ENCODE data around the gene JAK3.

The JAK3 gene

GRCh38 chr19:17860993-17861360 is 13.2 kb upstream of the JAK3 start:
- H3K4me1 ChIP-seq: peaks cover 22 to 45% (median 32%) of the 10 kb centered on the region in 10 experiments
- peak overlapping the region; percentile 92 to 100 (median 97) for H3K9ac ChIP-seq
- peaks cover 49 to 62% (median 60%) of the 10 kb centered on the region in 11 experiments for H4K20me1 ChIP-seq
- H3K4me2 ChIP-seq: peak overlapping the region; percentile 82 to 100 (median 95)
- H3K27ac ChIP-seq: peak overlapping the region; percentile 87 to 100 (median 96); a peak in 21 of 22 replicates
- peaks cover 42 to 56% (median 52%) of the 10 kb centered on the region in 11 experiments for H3K36me3 ChIP-seq
- H3K4me3 ChIP-seq: peak overlapping the region; percentile 84 to 100 (median 94)
- H3K27me3 ChIP-seq: no peaks in the 10 kb centered on the region
- H3K9me3 ChIP-seq (replicated peaks in 1 of 11): no peaks in the 10 kb centered on the region; a peak in 1 of 22 replicates
- no peak for TF ChIP-seq Cebpa-rat (IDR thresholded peaks at IDR 0.05)

- Histone ChIP-seq H3K4me1 (peaks cover 22 to 45% (median 32%) of the 10 kb centered on the region in 10 experiments), H3K36me3 (peaks cover 42 to 53% (median 52%) of the 10 kb centered on the region in 11 experiments), H3K9ac (peak overlapping the region; percentile 92 to 100 (median 97)), H3K27ac (peak overlapping the region; percentile 87 to 100 (median 96)), H3K4me2 (peak overlapping the region; percentile 82 to 100 (median 95)), H3K27me3 (no peaks in the 10 kb centered on the region), H4K20me1 (peaks cover 49 to 57% (median 55%) of the 10 kb centered on the region in 11 experiments), H3K9me3 (replicated peaks in 1 of 11) (no peaks in the 10 kb centered on the region; a peak in 1 of 22 replicates), H3K4me3 (peak overlapping the region; percentile 84 to 100 (median 94))
- no peak for TF ChIP-seq Cebpa-rat (IDR thresholded peaks at IDR 0.05)
These were observed 12.7 kb upstream of the JAK3 start for GRCh38 chr19:17860331-17860992.

- peak within 1 kb of the TSS; percentile 82 to 100 (median 95) for H3K4me2 ChIP-seq
- peak within 1 kb of the TSS; percentile 92 to 100 (median 97) for H3K9ac ChIP-seq
- no peaks in the 10 kb centered on the region; a peak in 1 of 22 replicates for H3K9me3 ChIP-seq (replicated peaks in 1 of 11)
- TF ChIP-seq Cebpa-rat (IDR thresholded peaks at IDR 0.05): no peak
- no peaks in the 10 kb centered on the region for H3K27me3 ChIP-seq
- H4K20me1 ChIP-seq: peaks cover 46 to 50% (median 49%) of the 10 kb centered on the region in 11 experiments
- peak within 1 kb of the TSS; percentile 84 to 100 (median 94) for H3K4me3 ChIP-seq
- peak within 1 kb of the TSS; percentile 87 to 100 (median 96) for H3K27ac ChIP-seq
- H3K4me1 ChIP-seq: peaks cover 24 to 50% (median 33%) of the 10 kb centered on the region in 10 experiments
- H3K36me3 ChIP-seq: peaks cover 37 to 47% (median 45%) of the 10 kb centered on the region in 11 experiments
These were observed 11.9 kb upstream of the JAK3 start, which contains the start of gene RPL18A for GRCh38 chr19:17859533-17860330. Gene RPL18A, plus strand, starts transcription at chr19:17859910. Its CDS starts 47 bp downstream, at chr19:17859957.

GRCh38 chr19:17855280-17856152 is 7.7 kb upstream of the JAK3 start:
- Histone ChIP-seq H3K4me2 (peak overlapping the region in 5 of 11 experiments; percentile 16 to 39 (median 29); a peak in 5 of 22 replicates), H4K20me1 (peaks cover 4 to 8% (median 6%) of the 10 kb centered on the region in 11 experiments; a peak in 21 of 22 replicates), H3K36me3 (peaks cover 0 to 5% (median 3%) of the 10 kb centered on the region in 11 experiments; a peak in 18 of 22 replicates), H3K9ac (no peak overlapping the region), H3K4me3 (no peak overlapping the region), H3K27ac (no peak overlapping the region), H3K4me1 (peaks cover 19 to 33% (median 22%) of the 10 kb centered on the region in 10 experiments), H3K9me3 (replicated peaks in 1 of 11) (no peaks in the 10 kb centered on the region; a peak in 1 of 22 replicates), H3K27me3 (no peaks in the 10 kb centered on the region)
- TF ChIP-seq Cebpa-rat (IDR thresholded peaks at IDR 0.05): no peak

- no peaks in the 10 kb centered on the region for H3K9me3 ChIP-seq (replicated peaks in 1 of 11)
- no peak overlapping the region for H3K4me3 ChIP-seq
- no peaks in the 10 kb centered on the region for H3K27me3 ChIP-seq
- H4K20me1 ChIP-seq: no peaks in the 10 kb centered on the region; a peak in 1 of 22 replicates
- H3K4me2 ChIP-seq: no peak overlapping the region
- no peak for TF ChIP-seq Cebpa-rat (IDR thresholded peaks at IDR 0.05)
- peaks cover 32 to 46% (median 35%) of the 10 kb centered on the region in 10 experiments for H3K4me1 ChIP-seq
- H3K36me3 ChIP-seq: no peaks in the 10 kb centered on the region
- 0 out of 22 replicates have a peak overlapping the region, but pooled peaks of 1 of the 11 experiments have one; percentile 9 for H3K27ac ChIP-seq
- no peak overlapping the region for H3K9ac ChIP-seq
These were observed 6.3 kb upstream of the JAK3 start for GRCh38 chr19:17854061-17854460.

- Histone ChIP-seq H3K4me1 (peaks cover 72 to 78% (median 76%) of the 10 kb centered on the region in 10 experiments), H3K4me2 (peak overlapping the region; percentile 82 to 100 (median 93)), H3K27me3 (no peaks in the 10 kb centered on the region), H3K36me3 (peaks cover 0 to 17% (median 6%) of the 10 kb centered on the region in 11 experiments; a peak in 15 of 22 replicates), H3K9ac (peak overlapping the region; percentile 82 to 92 (median 88)), H4K20me1 (peaks cover 0 to 24% (median 7%) of the 10 kb centered on the region in 11 experiments; a peak in 10 of 22 replicates), H3K27ac (peak overlapping the region; percentile 85 to 98 (median 91)), H3K4me3 (peak overlapping the region in 3 of 10 experiments; percentile 59 to 62 (median 60); a peak in 5 of 20 replicates), H3K9me3 (replicated peaks in 1 of 11) (no peaks in the 10 kb centered on the region)
- peak in 2 of 11 experiments; percentile 42 to 76; a peak in 2 of 22 replicates for TF ChIP-seq Cebpa-rat (IDR thresholded peaks at IDR 0.05)
These were observed 962 bp upstream of the JAK3 start for GRCh38 chr19:17848595-17849292.

GRCh38 chr19:17846146-17846545 is 1.6 kb downstream of the JAK3 start:
- H3K36me3 ChIP-seq: peaks cover 22 to 42% (median 29%) of the 10 kb centered on the region in 11 experiments; a peak in 21 of 22 replicates
- H3K9ac ChIP-seq: peak overlapping the region; percentile 82 to 92 (median 88); a peak in 20 of 22 replicates
- peaks cover 0 to 49% (median 16%) of the 10 kb centered on the region in 11 experiments; a peak in 11 of 22 replicates for H4K20me1 ChIP-seq
- H3K27me3 ChIP-seq: no peaks in the 10 kb centered on the region
- peak overlapping the region; percentile 82 to 100 (median 93) for H3K4me2 ChIP-seq
- H3K4me3 ChIP-seq: peak overlapping the region in 9 of 10 experiments; percentile 26 to 73 (median 59); a peak in 11 of 20 replicates
- peaks cover 66 to 83% (median 74%) of the 10 kb centered on the region in 10 experiments for H3K4me1 ChIP-seq
- H3K27ac ChIP-seq: peak overlapping the region; percentile 85 to 98 (median 91); a peak in 20 of 22 replicates
- no peak for TF ChIP-seq Cebpa-rat (IDR thresholded peaks at IDR 0.05)
- H3K9me3 ChIP-seq (replicated peaks in 1 of 11): peaks cover 0 to 5% (median 0%) of the 10 kb centered on the region in 11 experiments; a peak in 1 of 22 replicates

Measured in BLaER1 treated with 17β-estradiol and CSF1 and Interleukin-3, amounts not matched to agents 10 nM and 100 nM (cell line).